Hepatocyte (in vitro differentiated cells): ENCODE measurements around the gene DIPK1B.

Experiments used
- CTCF ChIP-seq: fragments of 200-600 bp; sonication (generic); IDR thresholded peaks from 2 replicates; pipeline ENCODE4 v1.5.1; 2016; ENCODE audit warnings: antibody characterized with exemption, mild to moderate bottlenecking; ENCODE audit not compliant: poor library complexity
- EZH2 ChIP-seq: fragments of 200-600 bp; sonication (generic); IDR thresholded peaks from 2 replicates; pipeline ENCODE4 v1.6.1; 2016; ENCODE audit warnings: antibody characterized with exemption, mild to moderate bottlenecking, borderline replicate concordance

GRCh38 chr9:136725612-136726011 lies 13.2 kb downstream of the DIPK1B start:
- no peak for TF ChIP-seq CTCF
- TF ChIP-seq EZH2, result no peak
